Heart left ventricle (tissue), 16 donors: ENCODE data around the gene TBCE. TPM values are rescaled to one million over a fixed set of nuclear protein-coding genes. Genes with fewer than 3 reads are reported as not detected.

Source experiments
- ATAC-seq, 4 donors: fragments of 200-7000 bp; cut with Tn5 transposase; one replicate each; pipeline ENCODE4 v1.9.1; 2020 to 2022; ENCODE audit warnings: moderate library complexity in 4 of 4, mild to moderate bottlenecking in 3 of 4, moderate number of reproducible peaks in 1 of 4
- DNase-seq, 5 donors: peaks; one replicate each; pipeline ENCODE4 v3.0.0-alpha.2; 2020
- H3K27ac ChIP-seq, 12 donors: fragments of 200-600 bp; sonication (generic) in 4 of 12; one replicate each; pipeline versions ENCODE4 v1.5.0 to v1.8.0; 2016 to 2022; ENCODE audit warnings: mild to moderate bottlenecking in 2 of 12
- H3K27me3 ChIP-seq, 9 donors: fragments of 200-600 bp; sonication (generic) in 2 of 9; one replicate each; pipeline versions ENCODE4 v1.5.1 to v1.8.0; 2016 to 2022; ENCODE audit warnings: mild to moderate bottlenecking in 3 of 9
- H3K36me3 ChIP-seq, 9 donors: fragments of 200-600 bp; sonication (generic) in 2 of 9; one replicate each; pipeline versions ENCODE4 v1.5.0 to v1.8.0; 2018 to 2022; ENCODE audit warnings: mild to moderate bottlenecking in 2 of 9
- H3K4me1 ChIP-seq, 12 donors: fragments of 200-600 bp; sonication (generic) in 4 of 12; one replicate each; pipeline versions ENCODE4 v1.5.0 to v1.8.0; 2016 to 2022; ENCODE audit warnings: mild to moderate bottlenecking in 3 of 12
- H3K4me3 ChIP-seq, 12 donors: fragments of 200-600 bp; sonication (generic) in 4 of 12; one replicate each; pipeline versions ENCODE4 v1.5.0 to v1.8.0; 2017 to 2022; ENCODE audit warnings: mild to moderate bottlenecking in 9 of 12, moderate library complexity in 4 of 12
- H3K9me3 ChIP-seq, 12 donors: fragments of 200-600 bp; sonication (generic) in 4 of 12; one replicate each; pipeline versions ENCODE4 v1.5.0 to v1.8.0; 2016 to 2022; ENCODE audit warnings: mild to moderate bottlenecking in 1 of 12
- CTCF ChIP-seq, 12 donors: fragments of 200-600 bp; sonication (generic) in 4 of 12; IDR thresholded peaks; one replicate each; pipeline versions ENCODE4 v1.5.0 to v1.8.0; 2018 to 2022; ENCODE audit warnings: antibody characterized with exemption in 12 of 12, mild to moderate bottlenecking in 5 of 12
- POLR2A ChIP-seq, 2 donors: fragments of 450-650 bp; IDR thresholded peaks; one replicate each; pipeline ENCODE4 v1.6.1; 2017; ENCODE audit warnings: antibody characterized with exemption in 2 of 2, mild to moderate bottlenecking in 2 of 2, moderate library complexity in 2 of 2
- WGBS, 4 donors: extraction: QIAGEN DNeasy Blood & Tissue Kit in 2 of 4; methylation state at CpG; one replicate each; pipeline versions ENCODE4 v1.1.5 to v1.1.7; 2013 to 2018; 5-methylcytosine and 5-hydroxymethylcytosine counted together
- intact Hi-C, 10 donors: fragments of 100-400 bp; cut with DNase I; formaldehyde crosslinking; loops; one replicate each; pipeline versions ENCODE4 v1.11.1 to v1.14.2; 2022
- polyA plus RNA-seq, 2 donors: library from polyadenylated mRNA; stranded (reverse); fragments of 200-250 nt; gene quantifications; one replicate each; pipeline ENCODE4 v1.2.3, GENCODE V29; 2013
- total RNA-seq, 9 donors: library from RNA; depleted of rRNA in 2 of 9; stranded (reverse); fragments of >200 nt in 2 of 9; fragmentation: NEBNext Ultra II Directional in 3 of 9; extraction: Animal tissue kit (Norgen Biotek cat#: 25700) in 3 of 9; gene quantifications; one replicate each; pipeline versions ENCODE4 v1.1.0 to v1.2.4, GENCODE V29; 2016 to 2023
- donor health status: ischemic (EF 13 %, LVEDD 7.1; RV severe dilation, severe dysfunction).
- donor health status: healthy with polysubstance abuse.
- donor health status: DM: no; HTN: yes; CAD: no.
- donor health status: DM: no; HTN: no; CAD: no.
- donor health status: ischemic (EF 25% LVEDD 6.9; RV normal size, moderate dysfunction).
- donor health status: ischemic (EF 25% LVEDD 5.7; RV mildly dilated, moderate dysfunction).
- donor health status: healthy.
- donor health status: DM: yes; HTN: yes; CAD: no.
- donor health status: ischemic (EF 35%, LVEDD 5.7; RV mildly dilated, moderate dysfunction).
- donor health status: nonischemic (EF 11% LVEDD 7.7; RV severe dilation, severe dysfunction).
- donor health status: DM: yes; HTN: yes; CAD: no.
- donor health status: PGD.
- donor health status: ischemic (EF 29% LVEDD 5.4; RV normal size, mild dysfunction).
- donor health status: nonischemic (EF 23%, LVEDD 6.1; RV moderate dilation, normal function).

TBCE gene
- total and polyA plus RNA-seq, 11 donors = 15.2 to 39.5 (median 18.2) TPM

- Histone ChIP-seq H3K4me1 (peaks cover 0 to 7% (median 0%) of the 10 kb centered on the region in 12 donors), H3K27me3 (no peaks in the 10 kb centered on the region), H3K27ac (no peak overlapping the region), H3K36me3 (peaks cover 0 to 10% (median 4%) of the 10 kb centered on the region in 9 donors), H3K9me3 (no peaks in the 10 kb centered on the region), H3K4me3 (no peak overlapping the region)
- TF ChIP-seq POLR2A (IDR thresholded peaks at IDR 0.05) = no peak
- no peak for TF ChIP-seq CTCF (IDR thresholded peaks at IDR 0.05)
- WGBS, 4 donors = 79 to 87% (median 83%) methylated on average over 4 of the region's 4 CpGs
- DNase-seq = no peak
- intact Hi-C loops = loop anchor here in 1 of 10 donors (10.0 kb wide), 1 partner anchor 943 kb away; no protein-coding TSS in a partner anchor
- no peak for ATAC-seq
Measured at GRCh38 chr1:235427447-235427846, 60.2 kb downstream of the TBCE start.

DNA sequence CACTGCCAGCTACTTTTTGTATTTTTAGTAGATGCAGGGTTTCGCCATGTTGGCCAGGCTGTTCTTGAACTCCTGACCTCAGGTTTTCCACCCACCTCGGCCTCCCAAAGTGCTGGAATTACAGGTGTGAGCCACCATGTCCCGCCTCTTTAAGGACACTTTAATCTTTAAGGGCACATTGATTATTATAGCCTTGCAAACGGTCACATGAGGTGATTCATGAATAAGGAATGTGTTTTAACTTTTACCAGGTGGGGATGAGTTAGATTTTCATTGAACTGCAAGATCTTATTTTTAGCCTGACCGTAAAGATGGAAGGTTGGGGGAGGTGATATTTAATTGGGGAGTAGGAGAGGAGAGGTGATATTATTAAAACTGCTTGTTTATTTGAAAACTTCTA, 61.9 kb downstream of the TBCE start:
- H3K4me1 ChIP-seq = peaks cover 0 to 6% (median 0%) of the 10 kb centered on the region in 12 donors
- H3K9me3 ChIP-seq = no peaks in the 10 kb centered on the region
- intact Hi-C loops = loop anchor here in 1 of 10 donors (10.0 kb wide), 1 partner anchor 944 kb away; no protein-coding TSS in a partner anchor
- no peak overlapping the region for H3K27ac ChIP-seq
- no peak overlapping the region for H3K4me3 ChIP-seq
- 84 to 87% (median 86%) methylated on average over 5 of the region's 5 CpGs for WGBS, 4 donors
- H3K36me3 ChIP-seq = peaks cover 0 to 27% (median 17%) of the 10 kb centered on the region in 9 donors
- no peaks in the 10 kb centered on the region for H3K27me3 ChIP-seq
- DNase-seq (no peak), ATAC-seq (no peak)
- no peak for TF ChIP-seq CTCF (IDR thresholded peaks at IDR 0.05)
- TF ChIP-seq POLR2A (IDR thresholded peaks at IDR 0.05) = no peak

DNA sequence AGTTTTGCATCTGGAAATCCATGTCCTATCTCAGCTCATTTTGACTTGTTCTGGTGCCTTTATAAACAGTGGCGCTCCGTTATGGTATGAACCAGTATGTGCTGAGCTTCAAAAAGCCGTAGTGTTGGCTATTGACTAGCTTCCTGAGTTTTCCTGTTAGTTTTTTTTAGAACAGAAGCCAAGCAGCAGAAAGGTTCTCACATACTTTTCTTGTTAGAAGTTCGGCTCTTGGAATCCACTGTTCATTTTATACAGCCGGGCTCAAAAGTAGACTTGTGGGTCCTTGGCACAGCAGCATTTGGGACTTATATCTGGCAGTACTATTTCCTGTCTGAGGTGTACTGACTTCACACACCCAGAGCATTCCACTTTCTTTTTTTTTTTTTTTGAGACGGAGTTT, 63.8 kb downstream of the TBCE start:
- WGBS, 4 donors = 81 to 87% (median 83%) methylated on average over 6 of the region's 6 CpGs
- Histone ChIP-seq H3K27ac (no peak overlapping the region), H3K9me3 (no peaks in the 10 kb centered on the region), H3K27me3 (no peaks in the 10 kb centered on the region), H3K4me1 (peaks cover 0 to 4% (median 0%) of the 10 kb centered on the region in 12 donors), H3K4me3 (no peak overlapping the region), H3K36me3 (peaks cover 0 to 46% (median 33%) of the 10 kb centered on the region in 9 donors)
- TF ChIP-seq CTCF (IDR thresholded peaks at IDR 0.05) (no peak), POLR2A (IDR thresholded peaks at IDR 0.05) (no peak)
- ATAC-seq (no peak), DNase-seq (no peak)
- intact Hi-C loops = no loop called here

DNA sequence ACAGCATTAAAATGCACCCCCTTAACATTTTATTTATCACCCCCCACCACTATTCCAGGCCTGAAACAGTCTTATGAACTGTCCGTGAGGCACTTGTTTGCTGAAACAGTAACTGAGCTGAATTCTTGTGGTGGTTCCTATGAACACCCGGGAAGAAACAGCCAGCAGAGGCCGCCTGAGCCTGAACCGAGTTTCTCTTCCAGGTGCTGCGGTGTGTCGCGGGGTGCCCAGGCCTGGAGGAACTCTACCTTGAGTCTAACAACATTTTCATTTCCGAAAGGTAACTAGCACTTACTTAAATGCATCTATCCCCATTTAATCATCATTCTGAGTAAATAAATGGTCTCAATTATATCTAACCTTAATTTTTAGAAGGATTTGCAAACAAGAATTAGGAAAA, 66.8 kb downstream of the TBCE start:
- Histone ChIP-seq H3K27ac (no peak overlapping the region), H3K9me3 (no peaks in the 10 kb centered on the region), H3K4me3 (no peak overlapping the region), H3K4me1 (no peaks in the 10 kb centered on the region), H3K27me3 (no peaks in the 10 kb centered on the region), H3K36me3 (peaks cover 0 to 69% (median 63%) of the 10 kb centered on the region in 9 donors)
- no peak for ATAC-seq
- intact Hi-C loops = loop anchor here in 1 of 10 donors (2.0 kb wide), 1 partner anchor 45 kb away; no protein-coding TSS in a partner anchor
- 89 to 94% (median 91%) methylated on average over 8 of the region's 8 CpGs for WGBS, 4 donors
- TF ChIP-seq CTCF (IDR thresholded peaks at IDR 0.05) (no peak), POLR2A (IDR thresholded peaks at IDR 0.05) (no peak)
- no peak for DNase-seq
